Measurements from ENCODE around the gene PBX4.

GRCh38 chr19:19619849-19620210 is 1.3 kb upstream of the PBX4 start:
- TF ChIP-seq POLR2A (IDR thresholded peaks at IDR 0.05; ENCODE audit: low read depth, low read length) (no peak), CTCF (IDR thresholded peaks at IDR 0.05; ENCODE audit: extremely low read depth in 1 of 2, insufficient read depth in 1 of 2, low read depth in 1 of 2, low read length in 2 of 2) (no peak)
